HCT116 (cell line): ENCODE measurements around the gene VAMP8. TPM values are rescaled to one million over a fixed set of nuclear protein-coding genes. Genes with fewer than 3 reads are reported as not detected.

Experiments used
- ATAC-seq: fragments of 200-7000 bp; cut with Tn5 transposase; 2 replicates; pipeline ENCODE4 v1.9.1; 2020; ENCODE audit warnings: mild to moderate bottlenecking, moderate library complexity
- BruUV-seq: library from RNA; stranded (reverse); fragments of 400-500 nt; replicated peaks from 2 replicates; lab custom pipeline; 2021; lab: Mats Ljungman, UMichigan
- CTCF ChIA-PET: fragments of 300-600 bp; sonication (Branson Sonifier 250); formaldehyde crosslinking; loops from one replicate; lab custom pipeline; 2021; ENCODE audit warnings: antibody characterized with exemption; lab: Charles Lee
- POLR2A ChIA-PET: fragments of 300-600, 350-600 bp; sonication (Branson Sonifier 250); formaldehyde crosslinking; loops from one replicate; lab custom pipeline; 2021; ENCODE audit warnings: antibody characterized with exemption; lab: Charles Lee
- RAD21 ChIA-PET, 2 experiments: fragments of 300-600 bp; sonication (Branson Sonifier 250); formaldehyde crosslinking; loops; one replicate each; lab custom pipeline; 2023; ENCODE audit warnings: low total read pairs in 2 of 2; ENCODE audit not compliant: uncharacterized antibody in 2 of 2, unreplicated experiment in 2 of 2, low non-redundant PET in 1 of 2; lab: Charles Lee
- DNase-seq: peaks from one replicate; pipeline ENCODE4 v3.0.0-alpha.2; 2010; ENCODE audit warnings: low read depth, low spot score
- H2AFZ ChIP-seq: fragments of 200-600 bp; shearing (Covaris generic), sonication (generic); 2 replicates; pipeline ENCODE4 v1.6.1; 2017; ENCODE audit warnings: low read depth, mixed run types, mixed read lengths, antibody characterized with exemption, low read length; ENCODE audit not compliant: poor library complexity, severe bottlenecking
- H3K27ac ChIP-seq: 2 replicates; pipeline ENCODE4 v1.5.1; 2012; ENCODE audit warnings: low read depth, low read length
- H3K27me3 ChIP-seq: fragments of 200-600 bp; sonication (generic); 2 replicates; pipeline ENCODE4 v1.6.1; 2016; ENCODE audit warnings: mixed run types, low read length, mixed read lengths; ENCODE audit not compliant: insufficient read depth
- H3K36me3 ChIP-seq, 2 experiments: fragments of 200-500 bp in 1 of 2; fragments of 200-600 bp in 1 of 2; sonication (Bioruptor generic) in 1 of 2; sonication (generic) in 1 of 2; 2 replicates each; pipeline versions ENCODE4 v1.5.1 to v1.6.1; 2014 to 2016; ENCODE audit warnings: low read length in 2 of 2, inconsistent platforms in 1 of 2, mixed read lengths in 1 of 2, mixed run types in 1 of 2; ENCODE audit not compliant: insufficient read depth in 2 of 2, control insufficient read depth in 1 of 2
- H3K4me1 ChIP-seq, 2 experiments: fragments of 200-600 bp in 1 of 2; sonication (generic) in 1 of 2; 2 replicates each; pipeline versions ENCODE4 v1.5.1 to v1.6.1; 2012 to 2017; ENCODE audit warnings: low read length in 2 of 2, inconsistent platforms in 1 of 2, mild to moderate bottlenecking in 1 of 2, mixed read lengths in 1 of 2, mixed run types in 1 of 2, moderate library complexity in 1 of 2; ENCODE audit not compliant: insufficient read depth in 2 of 2, control insufficient read depth in 1 of 2
- H3K4me2 ChIP-seq: fragments of 200-600 bp; sonication (generic); 2 replicates; pipeline ENCODE4 v1.6.1; 2017; ENCODE audit warnings: mixed run types, low read length, mixed read lengths
- H3K4me3 ChIP-seq, 2 experiments: fragments of 200-600 bp in 1 of 2; sonication (generic) in 1 of 2; replicated peaks in 1 of 2; 2 replicates each; pipeline ENCODE4 v1.5.1; 2011 to 2016; ENCODE audit warnings: low read length in 2 of 2, control low read depth in 1 of 2, low read depth in 1 of 2, mild to moderate bottlenecking in 1 of 2, mixed read lengths in 1 of 2, mixed run types in 1 of 2
- H3K79me2 ChIP-seq: fragments of 200-600 bp; sonication (generic); 2 replicates; pipeline ENCODE4 v1.6.1; 2017; ENCODE audit warnings: mild to moderate bottlenecking, mixed run types, low read length, moderate library complexity, mixed read lengths; ENCODE audit not compliant: insufficient read depth
- H3K9ac ChIP-seq: fragments of 200-600 bp; sonication (generic); 2 replicates; pipeline ENCODE4 v1.6.1; 2016; ENCODE audit warnings: low read length, mixed read lengths
- H3K9me2 ChIP-seq: fragments of 200-600 bp; sonication (generic), shearing (Covaris generic); 2 replicates; pipeline ENCODE4 v1.6.1; 2017; ENCODE audit warnings: mixed run types, mild to moderate bottlenecking, moderate library complexity; ENCODE audit not compliant: insufficient read depth
- H3K9me3 ChIP-seq, 2 experiments: fragments of 200-500 bp in 1 of 2; fragments of 200-600 bp in 1 of 2; sonication (Bioruptor generic) in 1 of 2; sonication (generic) in 1 of 2; 2 replicates each; pipeline ENCODE4 v1.6.1; 2014 to 2017; ENCODE audit warnings: low read length in 2 of 2, mixed read lengths in 2 of 2, inconsistent platforms in 1 of 2, low read depth in 1 of 2, mild to moderate bottlenecking in 1 of 2, mixed run types in 1 of 2, moderate library complexity in 1 of 2; ENCODE audit not compliant: control insufficient read depth in 1 of 2, insufficient read depth in 1 of 2
- H4K20me1 ChIP-seq: fragments of 200-600 bp; sonication (generic), shearing (Covaris generic); 2 replicates; pipeline ENCODE4 v1.6.1; 2017; ENCODE audit warnings: mixed run types, mild to moderate bottlenecking, moderate library complexity; ENCODE audit not compliant: insufficient read depth
- CEBPB ChIP-seq: IDR thresholded peaks from 2 replicates; pipeline ENCODE4 v1.6.1; 2012; ENCODE audit warnings: low read depth
- FOSL1 ChIP-seq: IDR thresholded peaks from 2 replicates; pipeline ENCODE4 v1.6.1; 2012; ENCODE audit warnings: low read depth
- POLR2A ChIP-seq: IDR thresholded peaks from 2 replicates; pipeline ENCODE4 v1.7.0; 2011; ENCODE audit warnings: borderline replicate concordance; ENCODE audit not compliant: insufficient read depth, insufficient read length; ENCODE audit errors: extremely low read depth
- POLR2AphosphoS5 ChIP-seq: IDR thresholded peaks from 2 replicates; pipeline ENCODE4 v1.6.1; 2011; ENCODE audit warnings: mild to moderate bottlenecking, low read depth, low read length, moderate library complexity
- RAD21 ChIP-seq: IDR thresholded peaks from 2 replicates; pipeline ENCODE4 v1.6.1; 2012; ENCODE audit warnings: low read depth, mild to moderate bottlenecking
- YY1 ChIP-seq: IDR thresholded peaks from 2 replicates; pipeline ENCODE4 v1.6.1; 2011; ENCODE audit warnings: low read length, low read depth, moderate library complexity, mild to moderate bottlenecking; ENCODE audit not compliant: insufficient replicate concordance; ENCODE audit errors: extremely low read depth
- ZFX ChIP-seq: fragments of 450-650 bp; IDR thresholded peaks from 2 replicates; pipeline ENCODE4 v1.6.1; 2017
- intact Hi-C: fragments of 100-400 bp; cut with micrococcal nuclease; formaldehyde crosslinking; loops from 2 replicates; pipeline ENCODE4 v1.10.0; 2022
- total RNA-seq: library from RNA; stranded (reverse); gene quantifications from one replicate; pipeline ENCODE4 v1.2.1, GENCODE V29; 2021; ENCODE audit not compliant: unreplicated experiment
- TF ChIP-seq, protein P1 (sequence below), 3 experiments: fragments of 200-600 bp in 1 of 3; sonication (generic) in 1 of 3; IDR thresholded peaks in 2 of 3; conservative IDR thresholded peaks in 1 of 3; 2 replicates each; pipeline ENCODE4 v1.5.1; 2012 to 2017; ENCODE audit warnings: low read depth in 2 of 3, low read length in 2 of 3, antibody characterized with exemption in 1 of 3, borderline replicate concordance in 1 of 3, control low read depth in 1 of 3, mild to moderate bottlenecking in 1 of 3, mixed read lengths in 1 of 3, mixed run types in 1 of 3, moderate library complexity in 1 of 3; ENCODE audit not compliant: insufficient read depth in 1 of 3
- TF ChIP-seq, protein P2 (sequence below): IDR thresholded peaks from 2 replicates; pipeline ENCODE4 v1.6.1; 2012

Gene VAMP8
- total RNA-seq, 1 experiment from 2014 or later = 52.6 TPM

DNA sequence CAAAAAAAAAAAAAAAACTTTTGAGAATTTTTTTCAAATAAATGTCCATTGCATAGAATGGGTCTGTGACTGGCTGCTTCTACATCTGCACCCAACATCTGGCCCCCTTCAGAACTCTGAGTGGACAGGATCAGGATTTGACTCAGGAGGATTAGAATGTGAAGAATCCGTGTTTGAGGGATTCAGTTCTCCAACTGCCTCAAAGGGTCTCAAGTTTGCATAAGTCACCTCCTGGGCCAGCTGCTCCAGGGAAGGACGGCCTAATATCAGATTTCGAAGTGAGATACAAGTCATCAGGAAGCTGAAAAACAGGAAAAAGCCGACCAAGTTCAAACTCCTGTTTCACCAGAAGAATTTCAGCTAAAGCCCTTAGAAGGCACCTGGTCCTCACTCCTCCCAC, 27.6 kb upstream of the VAMP8 start:
- intact Hi-C loops = loop anchor here (10.0 kb wide), 1 partner anchor 225 kb away; the partner anchor contains the start of gene TGOLN2
- TSS peak; percentile 25 for BruUV-seq

More for the DNA sequence above, 27.6 kb upstream of the VAMP8 start:
- Histone ChIP-seq H3K4me1 (peaks cover 0 to 9% of the 10 kb centered on the region in 2 experiments; a peak in 1 of 4 replicates), H3K27ac (no peak overlapping the region), H2AFZ (no peak overlapping the region), H3K4me3 (no peak overlapping the region), H3K9me3 (no peaks in the 10 kb centered on the region), H3K9ac (no peak overlapping the region), H3K79me2 (no peaks in the 10 kb centered on the region), H3K4me2 (no peak overlapping the region), H3K36me3 (peaks cover 14 to 48% of the 10 kb centered on the region in 2 experiments; a peak in 3 of 4 replicates), H3K9me2 (no peaks in the 10 kb centered on the region), H4K20me1 (peaks cover 7% of the 10 kb centered on the region; the same call in 1 of the 2 replicates), H3K27me3 (no peaks in the 10 kb centered on the region)
- TF ChIP-seq ZFX = no peak
- no peak for TF ChIP-seq CEBPB
- TF ChIP-seq YY1 = no peak
- no peak for TF ChIP-seq FOSL1
- TF ChIP-seq, protein P1, sequence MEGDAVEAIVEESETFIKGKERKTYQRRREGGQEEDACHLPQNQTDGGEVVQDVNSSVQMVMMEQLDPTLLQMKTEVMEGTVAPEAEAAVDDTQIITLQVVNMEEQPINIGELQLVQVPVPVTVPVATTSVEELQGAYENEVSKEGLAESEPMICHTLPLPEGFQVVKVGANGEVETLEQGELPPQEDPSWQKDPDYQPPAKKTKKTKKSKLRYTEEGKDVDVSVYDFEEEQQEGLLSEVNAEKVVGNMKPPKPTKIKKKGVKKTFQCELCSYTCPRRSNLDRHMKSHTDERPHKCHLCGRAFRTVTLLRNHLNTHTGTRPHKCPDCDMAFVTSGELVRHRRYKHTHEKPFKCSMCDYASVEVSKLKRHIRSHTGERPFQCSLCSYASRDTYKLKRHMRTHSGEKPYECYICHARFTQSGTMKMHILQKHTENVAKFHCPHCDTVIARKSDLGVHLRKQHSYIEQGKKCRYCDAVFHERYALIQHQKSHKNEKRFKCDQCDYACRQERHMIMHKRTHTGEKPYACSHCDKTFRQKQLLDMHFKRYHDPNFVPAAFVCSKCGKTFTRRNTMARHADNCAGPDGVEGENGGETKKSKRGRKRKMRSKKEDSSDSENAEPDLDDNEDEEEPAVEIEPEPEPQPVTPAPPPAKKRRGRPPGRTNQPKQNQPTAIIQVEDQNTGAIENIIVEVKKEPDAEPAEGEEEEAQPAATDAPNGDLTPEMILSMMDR (IDR thresholded peaks at IDR 0.05 in 2 of 3, conservative IDR thresholded peaks at IDR 0.05 in 1 of 3; ENCODE audit: borderline replicate concordance in 1 of 3, insufficient read depth in 1 of 3, low read depth in 2 of 3, low read length in 2 of 3) = no peak
- no peak for TF ChIP-seq POLR2A
- no peak for TF ChIP-seq RAD21
- no peak for TF ChIP-seq POLR2AphosphoS5
- TF ChIP-seq, protein P2, sequence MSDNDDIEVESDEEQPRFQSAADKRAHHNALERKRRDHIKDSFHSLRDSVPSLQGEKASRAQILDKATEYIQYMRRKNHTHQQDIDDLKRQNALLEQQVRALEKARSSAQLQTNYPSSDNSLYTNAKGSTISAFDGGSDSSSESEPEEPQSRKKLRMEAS = no peak
- no peak for DNase-seq
- no peak for ATAC-seq
- CTCF ChIA-PET = interaction anchor here (0.6 to 5.0 kb wide), 2 partner anchors 71 to 130 kb away, joined by 3 to 118 read pairs; partner anchors contain the start of gene SH2D6
- RAD21 ChIA-PET = no interaction called here
- POLR2A ChIA-PET = interaction anchor here (1.2 to 15.3 kb wide), 5 partner anchors 9 to 160 kb away, joined by 3 to 236 read pairs (median 3); partner anchors contain the start of genes MAT2A, SH2D6 and VAMP8
